WERI-Rb-1 (cell line): Measurements from ENCODE around the gene DGKD.

Experiments used
- DNase-seq: peaks from one replicate; pipeline ENCODE4 v3.0.0-alpha.2; 2020
- H3K27ac ChIP-seq: fragments of 250-450 bp; sonication (Bioruptor Pico); 2 replicates; pipeline ENCODE4 v1.5.1; 2020; ENCODE audit warnings: mild to moderate bottlenecking, moderate library complexity
- H3K27me3 ChIP-seq: fragments of 250-450 bp; sonication (Bioruptor Pico); 2 replicates; pipeline ENCODE4 v1.5.1; 2021; ENCODE audit warnings: mild to moderate bottlenecking, low read depth, moderate library complexity; ENCODE audit not compliant: insufficient read depth, severe bottlenecking
- H3K36me3 ChIP-seq: fragments of 250-450 bp; sonication (Bioruptor Pico); 2 replicates; pipeline ENCODE4 v1.5.1; 2020; ENCODE audit warnings: mild to moderate bottlenecking, moderate library complexity
- H3K4me3 ChIP-seq: 2 replicates; pipeline ENCODE4 v1.5.1; 2011; ENCODE audit warnings: low read depth, mild to moderate bottlenecking, control low read depth, low read length
- H3K9me3 ChIP-seq: fragments of 250-450 bp; sonication (Bioruptor Pico); 2 replicates; pipeline ENCODE4 v1.5.1; 2021; ENCODE audit warnings: mild to moderate bottlenecking, moderate library complexity; ENCODE audit not compliant: severe bottlenecking
- CTCF ChIP-seq: IDR thresholded peaks from 2 replicates; pipeline ENCODE4 v1.5.1; 2011; ENCODE audit warnings: low read depth, mild to moderate bottlenecking, control low read depth, inconsistent platforms, low read length

Gene DGKD

GRCh38 chr2:233473386-233473791 lies 119.1 kb downstream of the DGKD start:
- TF ChIP-seq CTCF, result no peak
- no peak overlapping the region for H3K4me3 ChIP-seq
- no peak overlapping the region for H3K27ac ChIP-seq
- H3K27me3 ChIP-seq, result no peaks in the 10 kb centered on the region
- DNase-seq, result no peak
- no peaks in the 10 kb centered on the region for H3K9me3 ChIP-seq
- H3K36me3 ChIP-seq, result peaks cover 3% of the 10 kb centered on the region

- H3K27ac ChIP-seq, result no peak overlapping the region
- DNase-seq, result no peak
- TF ChIP-seq CTCF, result no peak
- no peaks in the 10 kb centered on the region; the same call in none of the 2 replicates for H3K36me3 ChIP-seq
- H3K27me3 ChIP-seq, result no peaks in the 10 kb centered on the region
- H3K4me3 ChIP-seq, result no peak overlapping the region
- no peaks in the 10 kb centered on the region for H3K9me3 ChIP-seq
Observed at GRCh38 chr2:233473878-233474277, 119.6 kb downstream of the DGKD start.

- no peaks in the 10 kb centered on the region; the same call in none of the 2 replicates for H3K36me3 ChIP-seq
- no peak overlapping the region for H3K27ac ChIP-seq
- no peak for DNase-seq
- TF ChIP-seq CTCF, result no peak
- H3K27me3 ChIP-seq, result no peaks in the 10 kb centered on the region
- H3K4me3 ChIP-seq, result no peak overlapping the region
- H3K9me3 ChIP-seq, result no peaks in the 10 kb centered on the region
Observed at GRCh38 chr2:233474308-233475160, 120.2 kb downstream of the DGKD start.

GRCh38 chr2:233476063-233476410 lies 121.7 kb downstream of the DGKD start:
- Histone ChIP-seq H3K9me3 (no peaks in the 10 kb centered on the region), H3K27me3 (no peaks in the 10 kb centered on the region), H3K36me3 (no peaks in the 10 kb centered on the region; the same call in 1 of the 2 replicates), H3K4me3 (no peak overlapping the region), H3K27ac (no peak overlapping the region)
- no peak for DNase-seq
- no peak for TF ChIP-seq CTCF

GRCh38 chr2:233476651-233477547 lies 122.6 kb downstream of the DGKD start:
- H3K27me3 ChIP-seq, result no peaks in the 10 kb centered on the region

More at GRCh38 chr2:233476651-233477547, 122.6 kb downstream of the DGKD start:
- DNase-seq, result no peak
- no peak for TF ChIP-seq CTCF
- Histone ChIP-seq H3K36me3 (no peaks in the 10 kb centered on the region; the same call in none of the 2 replicates), H3K4me3 (no peak overlapping the region), H3K9me3 (no peaks in the 10 kb centered on the region), H3K27ac (no peak overlapping the region)
